Natural killer cell (primary cell): ENCODE data around the gene LIN7B. TPM values are rescaled to one million over a fixed set of nuclear protein-coding genes. Genes with fewer than 3 reads are reported as not detected.

ENCODE experiments used
- ATAC-seq, 3 donors: fragments of 150-1000 bp in 2 of 3; fragments of 200-7000 bp in 1 of 3; cut with Tn5 transposase; 1 replicate in 1 of 3; 2 replicates in 2 of 3; pipeline ENCODE4 v1.10.0; 2021; ENCODE audit warnings: mild to moderate bottlenecking in 2 of 3, moderate library complexity in 2 of 3
- DNase-seq, 2 donors: peaks; one replicate each; pipeline versions ENCODE4 v3.0.0 to v3.0.0-alpha.2; 2013 to 2021; ENCODE audit warnings: mixed read lengths in 1 of 2
- H3K27ac ChIP-seq: one replicate; pipeline ENCODE4 v1.5.1; 2013; ENCODE audit warnings: mild to moderate bottlenecking, low read length
- H3K27me3 ChIP-seq: one replicate; pipeline ENCODE4 v1.6.1; 2013; ENCODE audit warnings: low read length; ENCODE audit not compliant: control insufficient read depth, insufficient read depth
- H3K36me3 ChIP-seq: one replicate; pipeline ENCODE4 v1.6.1; 2013; ENCODE audit warnings: low read length; ENCODE audit not compliant: control insufficient read depth, insufficient read depth
- H3K4me1 ChIP-seq: one replicate; pipeline ENCODE4 v1.6.1; 2013; ENCODE audit warnings: low read length; ENCODE audit not compliant: control insufficient read depth, insufficient read depth
- H3K4me3 ChIP-seq: one replicate; pipeline ENCODE4 v1.5.1; 2013; ENCODE audit warnings: low read length
- H3K9me3 ChIP-seq: one replicate; pipeline ENCODE4 v1.6.1; 2013; ENCODE audit warnings: low read length; ENCODE audit not compliant: control insufficient read depth, insufficient read depth
- H3K27ac Mint-ChIP-seq, 2 donors: one replicate each; pipeline ENCODE4 v1.8.0; 2022; ENCODE audit warnings: mild to moderate bottlenecking in 2 of 2, mixed read lengths in 2 of 2, moderate library complexity in 1 of 2
- H3K27me3 Mint-ChIP-seq, 2 donors: one replicate each; pipeline ENCODE4 v1.8.0; 2022; ENCODE audit warnings: low read depth in 2 of 2, mixed read lengths in 2 of 2
- H3K36me3 Mint-ChIP-seq: one replicate; pipeline ENCODE4 v1.8.0; 2022; ENCODE audit warnings: mixed read lengths
- H3K4me1 Mint-ChIP-seq, 2 donors: one replicate each; pipeline ENCODE4 v1.8.0; 2022; ENCODE audit warnings: mixed read lengths in 2 of 2
- H3K4me3 Mint-ChIP-seq: one replicate; pipeline ENCODE4 v1.8.0; 2022; ENCODE audit warnings: mild to moderate bottlenecking, moderate library complexity, mixed read lengths
- H3K9me3 Mint-ChIP-seq, 2 donors: one replicate each; pipeline ENCODE4 v1.8.0; 2022; ENCODE audit warnings: mixed read lengths in 2 of 2
- CTCF ChIP-seq: fragments of 200-600 bp; IDR thresholded peaks from one replicate; pipeline ENCODE4 v1.8.0; 2022; ENCODE audit warnings: antibody characterized with exemption
- WGBS: methylation state at CpG from one replicate; pipeline ENCODE4 v1.1.7; 2013; ENCODE audit warnings: missing lambda C conversion rate; ENCODE audit not compliant: insufficient coverage; 5-methylcytosine and 5-hydroxymethylcytosine counted together
- intact Hi-C: fragments of 100-400 bp; cut with micrococcal nuclease; formaldehyde crosslinking; loops from one replicate; pipeline ENCODE4 v1.14.2; 2022
- total RNA-seq, 4 donors: library from RNA; stranded (reverse); fragments of 120-200 nt in 1 of 4; gene quantifications; one replicate each; pipeline versions ENCODE4 v1.2.3 to v1.2.4, GENCODE V29; 2013 to 2022

Gene LIN7B
- total RNA-seq, 3 donors from 2014 or later (not counting 1 experiment from before 2014, with no cell fraction given): 6.2 to 8.8 (median 6.5) TPM

- DNase-seq (no peak), ATAC-seq (no peak)
- H3K9me3 Mint-ChIP-seq: no peaks in the 10 kb centered on the region
- no peaks in the 10 kb centered on the region for H3K9me3 ChIP-seq
- H3K27ac Mint-ChIP-seq: no peak overlapping the region
- no peak overlapping the region for H3K4me3 Mint-ChIP-seq
- H3K4me1 Mint-ChIP-seq: no peaks in the 10 kb centered on the region
- no peaks in the 10 kb centered on the region for H3K27me3 ChIP-seq
- intact Hi-C loops: no loop called here
- H3K27ac ChIP-seq: no peak overlapping the region
- no peak overlapping the region for H3K4me3 ChIP-seq
- no peak for TF ChIP-seq CTCF
- 92% methylated on average over 25 of the region's 25 CpGs for WGBS
- no peaks in the 10 kb centered on the region for H3K36me3 Mint-ChIP-seq
- no peaks in the 10 kb centered on the region for H3K4me1 ChIP-seq
- H3K27me3 Mint-ChIP-seq: peaks cover 8 to 11% of the 10 kb centered on the region in 2 donors
- H3K36me3 ChIP-seq: no peaks in the 10 kb centered on the region
Measured at GRCh38 chr19:49167857-49168409, 53.8 kb downstream of the LIN7B start.

Other genes starting within 250 kb of the LIN7B start
- 1 to 10 TPM; 2.5 to 6.5 (median 5.2) TPM for gene PLEKHA4, start 245.8 kb upstream of the LIN7B start, total RNA-seq
- gene PPP1R15A, start 241.9 kb upstream of the LIN7B start, total RNA-seq: 1,000 to 10,000 TPM in 2 of 3 donors, 100 to 1,000 TPM in 1; 942 to 1,308 (median 1,174) TPM
- not detected for gene TULP2, start 215.6 kb upstream of the LIN7B start, total RNA-seq
- gene NUCB1, start 214.1 kb upstream of the LIN7B start, total RNA-seq: 100 to 1,000 TPM; 163 to 192 (median 171) TPM
- gene DHDH, start 180.7 kb upstream of the LIN7B start, total RNA-seq: not detected
- 100 to 1,000 TPM; 117 to 133 (median 120) TPM for gene BAX, start 159.5 kb upstream of the LIN7B start, total RNA-seq
- 1,000 to 10,000 TPM in 2 of 3 donors, 100 to 1,000 TPM in 1; 554 to 1,168 (median 1,024) TPM for gene FTL, start 149.1 kb upstream of the LIN7B start, total RNA-seq
- gene GYS1, start 121.1 kb upstream of the LIN7B start, total RNA-seq: 10 to 100 TPM; 31.6 to 34.5 (median 34.4) TPM
- gene RUVBL2, start 120.5 kb upstream of the LIN7B start, total RNA-seq: 10 to 100 TPM; 23.6 to 28.3 (median 26.5) TPM
- gene LHB, start 97.3 kb upstream of the LIN7B start, total RNA-seq: 1 to 10 TPM in 1 of 3 donors, not detected in 2; 1.4 TPM
- gene CGB3, start 90.0 kb upstream of the LIN7B start, total RNA-seq: not detected
- not detected for gene CGB2, start 82.5 kb upstream of the LIN7B start, total RNA-seq
- gene CGB1, start 77.5 kb upstream of the LIN7B start, total RNA-seq: not detected
- gene CGB5, start 70.5 kb upstream of the LIN7B start, total RNA-seq: not detected
- not detected for gene CGB8, start 65.3 kb upstream of the LIN7B start, total RNA-seq
- not detected for gene CGB7, start 56.6 kb upstream of the LIN7B start, total RNA-seq
- gene NTF4, start 49.6 kb upstream of the LIN7B start, total RNA-seq: not detected
- gene KCNA7, start 41.7 kb upstream of the LIN7B start, total RNA-seq: not detected
- 100 to 1,000 TPM; 244 to 312 (median 299) TPM for gene SNRNP70, start 28.9 kb upstream of the LIN7B start, total RNA-seq
- 1 to 10 TPM; 2.3 to 2.7 (median 2.7) TPM for gene C19orf73, start 4.8 kb downstream of the LIN7B start, total RNA-seq
- 1 to 10 TPM; 5.3 to 5.5 (median 5.3) TPM for gene PPFIA3, start 5.2 kb downstream of the LIN7B start, total RNA-seq
- not detected for gene HRC, start 41.0 kb downstream of the LIN7B start, total RNA-seq
- under 1 TPM in 1 of 3 donors, not detected in 2; 0.20 TPM for gene TRPM4, start 43.4 kb downstream of the LIN7B start, total RNA-seq
- 10 to 100 TPM in 2 of 3 donors, 1 to 10 TPM in 1; 7.2 to 11.5 (median 10.8) TPM for gene SLC6A16, start 210.8 kb downstream of the LIN7B start, total RNA-seq
- gene CD37, start 221.0 kb downstream of the LIN7B start, total RNA-seq: 100 to 1,000 TPM; 322 to 392 (median 359) TPM
- not detected for gene TEAD2, start 248.0 kb downstream of the LIN7B start, total RNA-seq
- not detected for gene DKKL1, start 249.5 kb downstream of the LIN7B start, total RNA-seq